CD4-positive, alpha-beta T cell (primary cell): ENCODE data around the gene AKAP8L. TPM values are rescaled to one million over a fixed set of nuclear protein-coding genes. Genes with fewer than 3 reads are reported as not detected.
A peak's percentile ranks its signal among the peaks of the same experiment; 100 is the strongest.
"Not testable (repeated sequence)": the region's sequence is repeated elsewhere in the genome, so short reads cannot be mapped to it uniquely, and the experiment has no call there.

ENCODE experiments used
- ATAC-seq: fragments of 200-7000 bp; cut with Tn5 transposase; one replicate; pipeline ENCODE4 v1.10.0; 2022; ENCODE audit warnings: mild to moderate bottlenecking; ENCODE audit not compliant: poor library complexity
- CTCF ChIA-PET: fragments of 350-600 bp; sonication (Branson Sonifier 250); formaldehyde crosslinking; loops from one replicate; lab custom pipeline; 2021; ENCODE audit warnings: antibody characterized with exemption, inconsistent platforms; lab: Charles Lee
- POLR2A ChIA-PET: fragments of 350-600 bp; sonication (Branson Sonifier 250); formaldehyde crosslinking; loops from one replicate; lab custom pipeline; 2021; ENCODE audit warnings: antibody characterized with exemption, inconsistent platforms; lab: Charles Lee
- DNase-seq, 14 experiments: peaks; one replicate each; pipeline ENCODE4 v3.0.0-alpha.2; 2013 to 2020; ENCODE audit warnings: mixed read lengths in 2 of 14
- H3K27ac ChIP-seq, 2 donors: one replicate each; pipeline versions ENCODE4 v1.5.1 to v1.7.0; 2013; ENCODE audit warnings: low read length in 2 of 2, low read depth in 1 of 2, mild to moderate bottlenecking in 1 of 2
- H3K27me3 ChIP-seq, 2 experiments: 1 replicate in 1 of 2; 2 replicates in 1 of 2; pipeline versions ENCODE4 v1.6.1 to v1.7.0; 2013; ENCODE audit warnings: low read length in 2 of 2, control low read depth in 1 of 2, mild to moderate bottlenecking in 1 of 2, moderate library complexity in 1 of 2; ENCODE audit not compliant: insufficient read depth in 2 of 2, control insufficient read depth in 1 of 2
- H3K36me3 ChIP-seq: one replicate; pipeline ENCODE4 v1.6.1; 2013; ENCODE audit warnings: low read length, control low read depth; ENCODE audit not compliant: insufficient read depth
- H3K4me1 ChIP-seq: one replicate; pipeline ENCODE4 v1.6.1; 2013; ENCODE audit warnings: low read length, control low read depth; ENCODE audit not compliant: insufficient read depth
- H3K4me3 ChIP-seq: one replicate; pipeline ENCODE4 v1.5.1; 2013; ENCODE audit warnings: mild to moderate bottlenecking, low read length, moderate library complexity
- H3K9me3 ChIP-seq, 2 experiments: 1 replicate in 1 of 2; 2 replicates in 1 of 2; pipeline versions ENCODE4 v1.6.1 to v1.7.0; 2013; ENCODE audit warnings: low read length in 2 of 2, mild to moderate bottlenecking in 2 of 2, control low read depth in 1 of 2, moderate library complexity in 1 of 2; ENCODE audit not compliant: control insufficient read depth in 1 of 2, insufficient read depth in 1 of 2
- H3K27ac Mint-ChIP-seq: one replicate; pipeline ENCODE4 v1.8.0; 2020; ENCODE audit warnings: mixed read lengths
- H3K27me3 Mint-ChIP-seq: one replicate; pipeline ENCODE4 v1.8.0; 2021; ENCODE audit warnings: mixed read lengths
- H3K36me3 Mint-ChIP-seq: one replicate; pipeline ENCODE4 v1.8.0; 2021; ENCODE audit warnings: low read depth, mixed read lengths
- H3K4me1 Mint-ChIP-seq: one replicate; pipeline ENCODE4 v1.8.0; 2021; ENCODE audit warnings: low read depth, mixed read lengths
- H3K4me3 Mint-ChIP-seq: one replicate; pipeline ENCODE4 v1.8.0; 2020; ENCODE audit warnings: mild to moderate bottlenecking, mixed read lengths
- H3K9me3 Mint-ChIP-seq: one replicate; pipeline ENCODE4 v1.8.0; 2020; ENCODE audit warnings: mixed read lengths
- intact Hi-C, 2 experiments: fragments of 100-400 bp; cut with DNase I in 1 of 2; cut with micrococcal nuclease in 1 of 2; formaldehyde crosslinking; loops; one replicate each; pipeline versions ENCODE4 v1.15.1 to v1.9.0; 2023 to 2025; cut with DNase I, micrococcal nuclease
- total RNA-seq, 174 experiments: library from RNA in 2 of 174; stranded (reverse) in 2 of 174; gene quantifications; one replicate each; pipeline ENCODE4 v1.2.3 and lab custom pipeline; 2021 to 2026
- TF ChIP-seq, protein P1 (sequence below): fragments of 200-600 bp; IDR thresholded peaks from one replicate; pipeline ENCODE4 v1.8.0; 2022; ENCODE audit warnings: antibody characterized with exemption, mild to moderate bottlenecking

The AKAP8L gene
- total RNA-seq, 2 experiments from 2014 or later, result 157 to 162 TPM

DNA sequence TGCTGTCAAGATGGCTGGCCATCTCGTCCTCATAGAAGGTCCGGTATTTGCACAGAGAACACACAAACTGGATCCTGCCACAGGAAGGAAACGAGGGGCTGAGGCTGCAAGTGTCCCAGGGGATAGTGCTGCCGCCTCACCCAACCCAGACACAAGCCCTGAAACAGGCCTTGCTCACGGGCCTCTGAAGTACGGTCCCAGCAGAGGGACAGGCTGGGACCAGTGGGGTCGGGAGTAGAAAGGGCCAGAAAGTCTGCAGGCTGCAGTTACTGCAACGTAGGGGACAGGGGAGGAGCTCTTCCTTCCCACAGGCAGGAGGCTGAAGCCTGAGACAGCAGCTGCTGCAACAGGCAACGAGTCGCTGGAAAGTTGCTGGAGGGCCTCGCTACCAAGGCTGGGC lies 21.0 kb downstream of the AKAP8L start:
- CTCF ChIA-PET, result no interaction called here
- H3K4me3 Mint-ChIP-seq, result no peak overlapping the region
- TF ChIP-seq, protein P1, sequence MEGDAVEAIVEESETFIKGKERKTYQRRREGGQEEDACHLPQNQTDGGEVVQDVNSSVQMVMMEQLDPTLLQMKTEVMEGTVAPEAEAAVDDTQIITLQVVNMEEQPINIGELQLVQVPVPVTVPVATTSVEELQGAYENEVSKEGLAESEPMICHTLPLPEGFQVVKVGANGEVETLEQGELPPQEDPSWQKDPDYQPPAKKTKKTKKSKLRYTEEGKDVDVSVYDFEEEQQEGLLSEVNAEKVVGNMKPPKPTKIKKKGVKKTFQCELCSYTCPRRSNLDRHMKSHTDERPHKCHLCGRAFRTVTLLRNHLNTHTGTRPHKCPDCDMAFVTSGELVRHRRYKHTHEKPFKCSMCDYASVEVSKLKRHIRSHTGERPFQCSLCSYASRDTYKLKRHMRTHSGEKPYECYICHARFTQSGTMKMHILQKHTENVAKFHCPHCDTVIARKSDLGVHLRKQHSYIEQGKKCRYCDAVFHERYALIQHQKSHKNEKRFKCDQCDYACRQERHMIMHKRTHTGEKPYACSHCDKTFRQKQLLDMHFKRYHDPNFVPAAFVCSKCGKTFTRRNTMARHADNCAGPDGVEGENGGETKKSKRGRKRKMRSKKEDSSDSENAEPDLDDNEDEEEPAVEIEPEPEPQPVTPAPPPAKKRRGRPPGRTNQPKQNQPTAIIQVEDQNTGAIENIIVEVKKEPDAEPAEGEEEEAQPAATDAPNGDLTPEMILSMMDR, result no peak
- H3K27me3 ChIP-seq, result no peaks in the 10 kb centered on the region
- H3K4me1 ChIP-seq, result no peaks in the 10 kb centered on the region
- no peak for ATAC-seq
- H3K9me3 ChIP-seq, result no peaks in the 10 kb centered on the region
- H3K4me3 ChIP-seq, result no peak overlapping the region
- no peak overlapping the region for H3K27ac Mint-ChIP-seq
- H3K27me3 Mint-ChIP-seq, result no peaks in the 10 kb centered on the region
- peak in 1 of 14 experiments; percentile 8 for DNase-seq
- H3K4me1 Mint-ChIP-seq, result no peaks in the 10 kb centered on the region
- no peaks in the 10 kb centered on the region for H3K9me3 Mint-ChIP-seq
- POLR2A ChIA-PET, result no interaction called here
- peaks cover 79% of the 10 kb centered on the region for H3K36me3 Mint-ChIP-seq
- intact Hi-C loops, result no loop called here
- H3K36me3 ChIP-seq, result peaks cover 82% of the 10 kb centered on the region
- H3K27ac ChIP-seq, result no peak overlapping the region

DNA sequence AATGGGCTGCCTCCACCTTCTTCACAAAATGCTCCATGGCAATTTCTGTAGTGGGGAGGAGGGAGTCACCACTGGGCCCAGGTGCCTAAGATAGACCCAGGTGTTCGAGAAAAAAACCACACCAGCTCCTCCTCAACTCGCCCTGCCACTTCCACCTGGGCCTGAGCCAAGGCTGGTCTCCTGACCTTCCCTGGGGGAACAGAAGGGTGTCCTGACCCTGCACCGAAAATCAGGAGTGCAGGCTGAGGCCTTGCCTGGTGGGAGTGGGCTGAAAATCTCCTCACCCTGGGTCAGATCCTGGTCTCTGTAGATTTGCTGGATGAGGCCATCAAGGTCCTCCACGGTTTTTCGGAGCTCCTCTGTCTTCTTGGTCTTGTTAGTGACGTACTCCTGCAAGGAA lies 21.6 kb downstream of the AKAP8L start:
- peaks cover 77% of the 10 kb centered on the region for H3K36me3 ChIP-seq
- no peaks in the 10 kb centered on the region for H3K27me3 Mint-ChIP-seq
- peaks cover 78% of the 10 kb centered on the region for H3K36me3 Mint-ChIP-seq
- no peaks in the 10 kb centered on the region for H3K27me3 ChIP-seq
- H3K4me3 ChIP-seq, result no peak overlapping the region
- no peaks in the 10 kb centered on the region for H3K9me3 ChIP-seq
- H3K27ac Mint-ChIP-seq, result peak overlapping the region; percentile 52
- no peaks in the 10 kb centered on the region for H3K9me3 Mint-ChIP-seq
- H3K4me1 Mint-ChIP-seq, result no peaks in the 10 kb centered on the region
- no peak overlapping the region for H3K4me3 Mint-ChIP-seq
- TF ChIP-seq, protein P1, result no peak
- POLR2A ChIA-PET, result no interaction called here
- no peaks in the 10 kb centered on the region for H3K4me1 ChIP-seq
- DNase-seq (peak in 1 of 14 experiments; percentile 4), ATAC-seq (no peak)
- CTCF ChIA-PET, result no interaction called here
- intact Hi-C loops, result no loop called here
- no peak overlapping the region for H3K27ac ChIP-seq

DNA sequence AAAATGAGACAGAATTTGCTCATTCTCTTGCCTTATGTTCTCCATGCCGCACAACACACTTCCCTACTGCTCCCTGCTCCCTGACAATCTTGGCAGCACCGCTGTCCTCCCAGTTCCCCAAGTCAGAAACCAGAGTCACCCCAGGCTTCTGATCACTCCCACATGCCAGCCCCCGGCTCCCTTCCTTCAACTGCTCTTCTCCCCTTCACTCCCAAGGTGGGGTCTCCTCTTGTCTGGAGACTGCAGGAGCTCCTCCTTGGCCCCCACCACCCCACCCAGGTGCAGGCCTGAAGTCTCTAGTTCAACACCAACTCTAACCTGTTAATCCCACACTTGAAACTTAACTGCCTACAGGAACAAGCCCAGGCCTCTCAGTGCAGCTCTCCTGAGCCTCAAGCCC lies 22.4 kb downstream of the AKAP8L start:
- intact Hi-C loops, result no loop called here
- Histone ChIP-seq H3K27me3 (no peaks in the 10 kb centered on the region), H3K9me3 (no peaks in the 10 kb centered on the region), H3K4me1 (no peaks in the 10 kb centered on the region), H3K27ac (no peak overlapping the region), H3K4me3 (no peak overlapping the region), H3K36me3 (peaks cover 74% of the 10 kb centered on the region)
- ATAC-seq (no peak), DNase-seq (peak in 1 of 14 experiments; percentile 3)
- no peaks in the 10 kb centered on the region for H3K4me1 Mint-ChIP-seq
- peaks cover 72% of the 10 kb centered on the region for H3K36me3 Mint-ChIP-seq
- ChIA-PET POLR2A (no interaction called here), CTCF (no interaction called here)
- no peak overlapping the region for H3K4me3 Mint-ChIP-seq
- H3K27ac Mint-ChIP-seq, result peak overlapping the region; percentile 52
- TF ChIP-seq, protein P1, result no peak
- H3K9me3 Mint-ChIP-seq, result no peaks in the 10 kb centered on the region
- no peaks in the 10 kb centered on the region for H3K27me3 Mint-ChIP-seq

DNA sequence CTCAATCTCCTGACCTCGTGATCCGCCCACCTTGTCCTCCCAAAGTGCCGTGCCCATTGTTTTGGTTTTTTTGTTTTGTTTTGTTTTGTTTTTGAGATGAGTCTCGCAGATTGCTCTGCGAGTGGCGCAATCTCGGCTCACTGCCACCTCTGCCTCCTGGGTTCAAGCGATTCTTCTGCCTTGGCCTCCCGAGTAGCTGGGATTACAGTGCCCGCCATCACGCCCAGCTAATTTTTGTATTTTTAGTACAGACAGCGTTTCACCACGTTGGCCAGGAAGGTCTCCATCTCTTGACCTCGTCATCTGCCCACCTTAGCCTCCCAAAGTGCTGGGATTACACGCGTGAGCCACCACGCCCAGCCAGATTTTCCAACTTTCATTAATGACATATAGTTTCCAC lies 23.5 kb downstream of the AKAP8L start:
- H3K27ac Mint-ChIP-seq, H3K27me3 ChIP-seq, H3K4me1 Mint-ChIP-seq, H3K27me3 Mint-ChIP-seq, H3K27ac ChIP-seq, intact Hi-C loops, CTCF ChIA-PET, ATAC-seq, H3K4me1 ChIP-seq, H3K9me3 Mint-ChIP-seq, H3K4me3 Mint-ChIP-seq, H3K9me3 ChIP-seq, H3K4me3 ChIP-seq: not testable (repeated sequence)
- DNase-seq, result peak in 1 of 14 experiments; percentile 1
- H3K36me3 Mint-ChIP-seq, result peaks cover 71% of the 10 kb centered on the region
- POLR2A ChIA-PET, result interaction anchor here (0.6 kb wide), 1 partner anchor 16 kb away, joined by 3 read pairs; no protein-coding TSS in a partner anchor
- H3K36me3 ChIP-seq, result peaks cover 63% of the 10 kb centered on the region
